Measurements from ENCODE around the gene CNGA4.

CNGA4 gene, protein sequence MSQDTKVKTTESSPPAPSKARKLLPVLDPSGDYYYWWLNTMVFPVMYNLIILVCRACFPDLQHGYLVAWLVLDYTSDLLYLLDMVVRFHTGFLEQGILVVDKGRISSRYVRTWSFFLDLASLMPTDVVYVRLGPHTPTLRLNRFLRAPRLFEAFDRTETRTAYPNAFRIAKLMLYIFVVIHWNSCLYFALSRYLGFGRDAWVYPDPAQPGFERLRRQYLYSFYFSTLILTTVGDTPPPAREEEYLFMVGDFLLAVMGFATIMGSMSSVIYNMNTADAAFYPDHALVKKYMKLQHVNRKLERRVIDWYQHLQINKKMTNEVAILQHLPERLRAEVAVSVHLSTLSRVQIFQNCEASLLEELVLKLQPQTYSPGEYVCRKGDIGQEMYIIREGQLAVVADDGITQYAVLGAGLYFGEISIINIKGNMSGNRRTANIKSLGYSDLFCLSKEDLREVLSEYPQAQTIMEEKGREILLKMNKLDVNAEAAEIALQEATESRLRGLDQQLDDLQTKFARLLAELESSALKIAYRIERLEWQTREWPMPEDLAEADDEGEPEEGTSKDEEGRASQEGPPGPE

DNA sequence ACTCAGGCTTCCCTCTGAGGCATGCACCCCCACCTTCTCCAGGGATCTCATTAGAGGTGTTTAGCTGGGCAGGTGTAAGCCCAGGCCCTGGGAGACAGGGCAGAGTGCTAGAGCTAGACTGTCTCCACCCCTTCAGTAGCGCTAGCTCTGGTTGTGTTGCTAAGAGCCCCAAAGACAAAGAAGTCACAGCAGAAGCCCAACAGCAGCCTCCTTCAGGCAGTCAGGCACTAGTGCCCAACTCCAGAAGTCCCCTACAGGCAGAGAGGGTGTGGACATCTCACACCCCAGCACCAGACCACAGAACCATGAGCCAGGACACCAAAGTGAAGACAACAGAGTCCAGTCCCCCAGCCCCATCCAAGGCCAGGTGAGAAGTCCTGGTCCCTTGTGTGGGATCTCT is at the start of gene CNGA4:
CNGA4 (plus strand) TSS at position 188 of the 400 bp plus-strand sequence; CDS start at position 306, 118 bp downstream.
- no peak for DNase-seq

DNA sequence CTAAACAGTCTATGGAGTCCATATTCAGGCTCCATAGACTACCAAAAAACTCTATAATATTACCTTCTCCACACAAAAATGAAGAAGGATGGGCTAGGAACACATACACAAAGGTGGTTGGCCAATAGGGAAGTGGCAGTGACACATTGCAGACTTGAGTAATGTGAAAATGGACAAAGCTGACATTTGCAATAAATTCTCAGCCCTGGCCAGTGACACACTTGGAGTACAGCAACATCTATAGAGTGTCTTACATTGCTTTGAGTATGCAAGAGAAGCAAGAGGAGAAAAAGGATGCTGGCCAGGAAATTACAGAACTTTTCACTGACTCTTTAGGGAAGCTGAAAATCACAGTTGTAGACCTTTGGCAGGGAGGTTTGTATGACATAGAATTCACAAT is 47.1 kb upstream of the CNGA4 start:
- DNase-seq: no peak

DNA sequence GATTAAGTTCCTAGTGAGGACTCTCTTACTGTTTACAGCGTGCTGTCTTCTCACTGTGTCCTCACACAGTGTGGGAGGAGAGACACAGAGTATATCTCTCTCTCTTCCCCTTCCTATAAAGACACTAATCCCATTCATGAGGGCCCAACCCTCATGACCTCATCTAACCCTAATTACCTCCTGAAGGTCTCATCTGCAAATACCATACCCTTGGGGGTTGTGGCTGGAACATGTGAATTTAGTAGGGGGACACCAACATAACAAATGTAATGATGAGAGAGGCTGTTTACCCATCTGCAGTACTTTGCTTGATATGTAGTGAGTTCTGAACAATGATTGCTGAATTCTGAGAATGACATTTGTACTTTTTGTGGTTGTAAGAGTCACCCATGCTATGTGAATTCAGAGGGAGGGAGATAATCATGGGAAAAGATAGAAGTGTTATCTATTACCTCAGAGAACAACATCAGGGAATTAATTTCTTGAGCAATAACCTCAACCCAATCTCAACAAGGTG is 44.8 kb upstream of the CNGA4 start:
- no peak for DNase-seq

DNA sequence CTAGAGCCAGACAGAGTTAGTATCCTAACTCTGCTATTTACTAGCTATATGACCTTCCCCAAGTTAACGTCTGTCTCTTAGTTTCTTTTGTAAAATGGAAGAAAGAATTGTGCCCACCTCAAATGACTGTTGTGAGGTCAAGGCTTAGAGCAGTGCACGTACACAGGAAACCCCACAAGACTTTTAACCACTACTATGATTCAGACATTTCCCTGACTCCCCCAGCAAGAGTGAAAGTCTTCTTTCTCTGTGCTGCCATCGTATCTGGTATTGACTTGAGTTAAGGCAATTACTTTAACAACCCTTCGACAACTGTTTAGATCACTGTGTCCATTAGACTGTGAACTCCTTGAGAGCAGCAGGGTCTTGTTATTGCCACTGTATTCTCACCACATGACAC is 42.5 kb upstream of the CNGA4 start:
- no peak for DNase-seq

DNA sequence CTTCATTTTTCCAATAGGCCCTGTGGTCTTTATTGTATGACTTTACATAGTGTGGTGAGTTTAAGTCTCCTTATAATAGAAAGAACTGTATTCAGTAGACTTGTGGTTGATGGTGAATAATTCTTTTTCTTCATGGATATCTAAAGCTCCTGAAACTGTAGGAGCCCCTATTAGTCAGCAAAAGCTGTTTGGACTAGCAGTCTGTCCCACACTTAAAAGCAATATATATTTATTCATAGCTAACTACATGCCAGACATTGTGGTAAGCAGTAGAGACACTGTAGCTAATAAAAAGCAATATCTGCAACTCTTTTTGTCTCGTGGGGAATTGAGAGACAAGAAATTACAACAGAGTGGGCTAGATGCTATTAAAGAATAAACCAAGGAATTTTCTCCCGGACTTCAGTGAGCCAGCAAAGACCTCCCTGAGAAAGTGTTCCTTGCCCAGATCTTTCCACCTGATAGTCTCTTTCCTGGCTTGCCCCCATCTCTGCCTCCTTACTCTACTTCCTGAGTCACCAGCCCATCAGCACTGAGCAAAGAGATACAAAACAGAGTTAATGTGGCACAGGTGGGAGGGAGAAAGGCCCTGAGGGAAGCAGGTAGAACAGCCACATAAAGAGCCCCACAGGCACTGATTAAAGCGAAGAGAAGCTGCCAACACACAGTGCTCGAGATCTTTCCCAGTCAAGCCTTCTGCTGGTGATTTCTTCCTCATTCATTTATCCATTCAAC is 41.3 kb upstream of the CNGA4 start:
- no peak for DNase-seq

DNA sequence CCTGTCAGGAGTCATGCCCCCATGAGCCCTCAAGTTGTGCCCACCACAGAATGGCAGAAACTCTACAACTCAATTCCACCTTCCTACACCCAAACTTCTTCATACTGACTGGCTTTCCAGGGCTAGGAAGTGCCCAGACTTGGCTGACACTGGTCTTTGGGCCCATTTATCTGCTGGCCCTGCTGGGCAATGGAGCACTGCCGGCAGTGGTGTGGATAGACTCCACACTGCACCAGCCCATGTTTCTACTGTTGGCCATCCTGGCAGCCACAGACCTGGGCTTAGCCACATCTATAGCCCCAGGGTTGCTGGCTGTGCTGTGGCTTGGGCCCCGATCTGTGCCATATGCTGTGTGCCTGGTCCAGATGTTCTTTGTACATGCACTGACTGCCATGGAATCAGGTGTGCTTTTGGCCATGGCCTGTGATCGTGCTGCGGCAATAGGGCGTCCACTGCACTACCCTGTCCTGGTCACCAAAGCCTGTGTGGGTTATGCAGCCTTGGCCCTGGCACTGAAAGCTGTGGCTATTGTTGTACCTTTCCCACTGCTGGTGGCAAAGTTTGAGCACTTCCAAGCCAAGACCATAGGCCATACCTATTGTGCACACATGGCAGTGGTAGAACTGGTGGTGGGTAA is 39.6 kb upstream of the CNGA4 start, which contains the start of gene OR52W1:
OR52W1 (plus strand) TSS at position 51 of the 637 bp plus-strand sequence; CDS start at position 51, 0 bp downstream.
- DNase-seq: no peak

DNA sequence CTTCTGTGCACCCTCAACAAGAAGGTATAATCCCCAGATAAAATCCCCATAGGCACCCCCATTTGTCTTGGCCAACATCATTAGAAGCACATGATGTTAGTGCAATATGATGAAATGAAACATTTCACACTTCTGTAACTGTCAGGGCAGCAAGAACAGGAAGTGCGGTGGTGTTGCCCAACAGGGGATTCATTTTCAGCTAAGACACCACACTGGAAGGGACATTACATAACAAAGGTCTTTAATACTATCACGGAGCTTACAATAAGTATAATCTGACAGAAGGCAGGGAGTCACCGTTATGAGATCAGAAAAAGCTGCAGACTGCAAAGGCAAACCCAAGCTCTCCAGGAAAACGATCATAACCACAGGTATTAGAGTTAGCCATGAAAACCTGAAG is 37.9 kb upstream of the CNGA4 start:
- no peak for DNase-seq

DNA sequence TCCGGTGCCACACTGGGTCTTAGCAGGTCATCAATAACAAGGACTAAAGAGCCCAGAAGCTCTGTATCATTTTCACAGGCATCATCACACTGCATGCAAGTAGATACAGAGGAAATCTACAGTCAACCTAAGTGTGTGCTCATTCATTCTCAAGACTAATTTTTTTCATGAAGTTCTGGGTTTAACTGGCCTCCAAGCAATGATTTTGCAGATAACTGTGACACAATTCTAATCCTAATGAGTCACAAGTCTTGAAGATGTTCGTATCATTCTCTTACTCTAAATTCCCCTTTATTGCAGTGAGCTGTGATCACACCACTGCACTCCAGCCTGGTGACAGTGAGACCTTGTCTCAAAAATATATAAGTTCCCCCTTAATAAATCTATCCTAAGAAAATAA is 37.4 kb upstream of the CNGA4 start:
- DNase-seq: no peak

DNA sequence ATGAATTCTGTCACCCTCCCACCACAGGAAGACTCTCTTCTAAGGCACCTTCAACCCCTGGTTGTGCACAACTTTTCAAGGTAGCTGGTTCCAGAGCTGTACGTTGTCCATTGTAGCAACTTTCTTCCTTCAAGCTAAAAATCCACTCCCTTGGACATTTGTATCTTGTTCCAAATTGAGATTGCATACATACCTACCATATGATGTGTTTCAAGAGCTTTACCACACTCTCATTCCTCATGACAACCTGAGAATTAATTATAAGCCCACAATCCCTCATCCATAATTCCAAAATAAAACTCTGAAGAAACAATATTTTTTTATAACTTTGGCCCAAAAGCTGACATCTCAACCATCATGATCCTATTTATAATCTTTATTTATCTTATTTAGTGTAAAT is 36.8 kb upstream of the CNGA4 start:
- DNase-seq: no peak

DNA sequence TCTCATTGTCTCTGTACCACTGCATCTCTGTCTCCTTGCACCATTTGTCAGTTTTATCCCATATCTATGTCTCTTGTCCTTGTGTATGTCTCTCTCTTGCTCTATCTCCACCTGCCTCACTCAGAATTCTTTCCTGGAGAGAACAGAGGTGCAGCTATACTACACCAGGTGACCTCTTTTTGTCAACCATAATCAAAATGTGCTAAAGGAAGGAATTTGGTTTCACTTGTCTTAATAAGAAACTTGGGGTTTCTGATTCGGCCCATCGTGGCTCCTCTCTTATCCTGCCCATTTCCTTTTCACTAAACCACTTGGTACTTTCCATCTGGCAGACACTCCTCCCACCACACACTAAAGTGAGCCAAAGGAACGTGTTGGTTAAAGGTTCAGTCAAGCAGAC is 35.6 kb upstream of the CNGA4 start:
- DNase-seq: no peak

DNA sequence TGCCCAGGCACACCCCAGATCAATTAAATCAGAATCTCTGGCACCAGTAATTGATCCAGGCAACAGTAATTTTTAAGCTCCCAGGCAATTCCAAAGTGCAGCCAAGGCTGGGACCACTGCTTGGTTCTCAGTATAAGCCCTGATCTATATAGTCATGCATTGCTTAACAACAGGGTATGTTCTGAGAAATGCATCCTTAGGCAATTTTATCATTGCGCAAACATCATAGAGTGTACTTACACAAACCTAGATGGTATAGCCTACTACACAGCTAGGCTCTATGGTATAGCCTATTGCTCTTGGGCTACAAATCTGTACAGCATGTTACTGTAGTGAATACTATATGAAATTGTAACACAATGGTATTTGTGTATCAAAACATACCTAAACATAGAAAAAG is 34.2 kb upstream of the CNGA4 start:
- no peak for DNase-seq

DNA sequence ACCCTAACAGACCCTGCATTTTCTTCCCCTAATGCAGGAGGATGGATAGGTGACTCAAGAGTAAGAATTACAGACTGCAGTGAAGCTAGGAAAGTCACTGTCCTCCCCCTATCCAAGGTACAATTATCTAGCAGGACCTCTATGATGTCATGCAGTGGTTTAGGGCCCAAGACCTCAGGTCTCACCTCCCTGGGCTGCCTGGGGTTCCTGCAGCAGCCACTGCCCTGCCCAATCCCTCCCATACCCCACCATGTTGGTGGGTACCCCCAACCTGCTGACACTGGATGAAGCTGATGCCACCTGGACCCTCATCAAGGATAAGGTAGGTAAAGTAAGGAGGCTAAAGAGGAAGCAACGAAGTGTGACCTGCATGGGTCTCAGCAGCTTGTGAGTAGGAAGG is 33.5 kb upstream of the CNGA4 start, which contains the start of gene C11orf42:
C11orf42 (plus strand) TSS at position 192 of the 400 bp plus-strand sequence; CDS start at position 251, 59 bp downstream.
- DNase-seq: no peak

DNA sequence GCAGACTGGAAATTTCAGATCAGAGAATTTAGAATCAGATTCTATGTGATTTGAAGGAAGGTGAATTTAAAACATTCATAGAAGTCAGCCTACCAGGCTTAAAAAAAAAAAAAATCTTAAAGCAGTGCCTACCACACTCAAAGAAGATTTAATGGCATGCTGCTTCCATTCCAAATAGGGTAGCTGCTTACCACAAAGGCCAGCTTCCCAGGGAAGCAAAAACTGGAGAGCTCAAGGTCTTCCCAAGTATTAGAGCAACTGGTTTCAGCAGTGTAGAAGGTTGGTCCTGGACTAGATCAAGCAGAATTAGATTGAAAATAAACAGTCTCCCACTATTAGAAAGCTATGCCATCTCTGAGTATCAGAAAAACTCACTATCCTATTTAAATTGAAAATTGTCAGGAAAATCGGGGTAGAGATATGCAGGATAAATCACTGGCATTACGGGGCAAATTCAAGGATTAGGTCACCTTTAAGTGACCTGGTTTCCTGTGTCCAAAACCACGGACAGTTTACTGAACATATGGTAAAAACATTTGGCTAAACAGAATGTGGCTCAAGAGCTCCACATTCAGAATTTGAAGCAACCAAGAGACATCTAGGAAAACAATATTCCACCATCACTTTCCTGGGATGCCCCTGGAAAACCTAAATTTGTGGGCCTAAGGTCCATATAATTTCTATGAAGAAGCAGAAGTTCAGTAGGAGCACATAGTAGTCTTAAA is 32.3 kb upstream of the CNGA4 start:
- no peak for DNase-seq

DNA sequence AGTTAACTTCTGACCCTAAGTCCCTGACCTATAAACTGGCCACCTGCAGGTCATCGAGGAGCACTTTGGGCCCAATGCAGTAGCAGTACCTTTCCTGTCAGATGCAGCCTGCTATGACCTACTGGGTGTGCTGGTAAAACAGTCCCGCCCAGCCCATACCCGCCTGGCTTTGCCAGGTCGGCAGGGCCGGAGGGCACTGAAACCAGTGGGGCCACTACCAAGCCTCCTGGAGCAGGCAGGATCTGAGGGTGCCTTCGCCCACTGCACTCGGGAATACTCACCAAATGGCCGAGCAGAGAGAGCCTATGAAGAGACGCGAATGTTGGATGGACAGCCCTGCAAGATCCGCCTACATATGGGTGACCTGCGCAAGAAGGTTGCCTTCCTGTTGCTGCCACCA is 29.1 kb upstream of the CNGA4 start:
- DNase-seq: no peak

DNA sequence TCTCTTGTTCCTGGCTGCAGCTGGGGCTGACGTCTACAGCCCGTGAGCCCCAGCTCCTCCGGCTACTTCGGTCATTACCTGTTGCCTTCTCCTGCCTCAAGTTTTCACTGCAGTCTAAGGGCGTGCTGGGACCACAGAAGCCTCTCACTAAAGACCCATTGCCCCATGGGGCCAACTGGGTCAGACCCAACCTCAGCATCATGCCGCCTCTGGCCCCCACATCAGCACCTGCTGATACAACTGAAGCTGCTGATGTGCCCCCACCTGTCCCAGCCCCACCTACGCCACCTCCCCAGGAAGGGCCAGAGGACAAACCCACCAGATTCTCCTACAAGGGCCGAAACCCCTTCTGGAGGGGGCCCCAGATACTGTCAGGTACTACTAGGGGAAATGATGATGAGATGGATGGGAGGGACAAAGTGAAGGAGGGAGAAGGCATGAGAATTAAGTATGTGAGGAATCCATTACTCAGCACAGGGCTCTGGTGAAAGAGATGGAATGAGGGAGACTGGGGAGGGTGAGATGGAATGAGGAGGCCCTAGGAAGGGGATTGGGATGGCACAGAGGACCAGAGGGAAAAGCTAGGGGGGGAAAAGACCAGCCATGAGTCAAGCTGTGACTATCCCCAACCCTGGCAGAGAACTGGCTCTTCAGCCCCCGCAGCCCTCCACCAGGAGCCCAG is 28.5 kb upstream of the CNGA4 start:
- DNase-seq: no peak

DNA sequence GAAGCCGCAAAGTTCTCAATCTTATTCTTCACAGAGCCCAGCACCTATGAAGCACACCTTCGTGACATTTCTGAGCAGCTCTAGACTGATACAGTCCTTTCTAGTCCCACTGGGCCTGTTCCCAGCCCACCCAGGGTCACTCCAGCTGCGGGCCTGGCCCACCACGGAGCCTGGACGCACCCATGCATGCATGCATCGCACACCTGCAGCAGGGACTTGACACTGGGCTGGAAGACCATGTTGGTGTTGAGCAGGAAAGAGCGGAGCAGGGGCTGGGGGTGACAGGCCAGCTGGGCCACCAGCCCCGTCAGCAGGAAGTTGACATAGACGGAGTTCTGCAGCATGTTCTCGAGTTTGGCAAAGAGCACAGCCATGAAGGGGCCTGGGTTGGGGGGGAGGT is 24.4 kb upstream of the CNGA4 start:
- DNase-seq: no peak

DNA sequence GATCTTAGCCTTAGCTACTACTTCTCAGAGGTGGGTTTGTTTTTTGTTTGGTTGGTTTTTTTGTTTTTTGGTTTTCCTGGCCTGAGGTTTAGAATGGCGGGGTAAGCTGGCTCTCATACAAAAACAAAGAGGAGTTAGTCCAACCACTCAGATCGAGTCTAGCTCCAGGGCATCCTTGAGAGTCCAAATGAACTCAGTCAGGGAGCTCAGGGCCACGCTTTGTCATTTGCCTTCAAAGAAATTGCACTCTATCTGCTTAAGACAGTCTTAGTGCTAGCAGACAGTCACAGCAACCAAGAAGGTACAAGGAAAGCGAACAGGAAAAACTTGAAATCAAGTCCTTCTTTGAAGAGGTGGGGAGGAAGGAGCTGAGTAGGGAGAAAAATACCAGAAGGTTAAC is 22.4 kb upstream of the CNGA4 start:
- DNase-seq: no peak

DNA sequence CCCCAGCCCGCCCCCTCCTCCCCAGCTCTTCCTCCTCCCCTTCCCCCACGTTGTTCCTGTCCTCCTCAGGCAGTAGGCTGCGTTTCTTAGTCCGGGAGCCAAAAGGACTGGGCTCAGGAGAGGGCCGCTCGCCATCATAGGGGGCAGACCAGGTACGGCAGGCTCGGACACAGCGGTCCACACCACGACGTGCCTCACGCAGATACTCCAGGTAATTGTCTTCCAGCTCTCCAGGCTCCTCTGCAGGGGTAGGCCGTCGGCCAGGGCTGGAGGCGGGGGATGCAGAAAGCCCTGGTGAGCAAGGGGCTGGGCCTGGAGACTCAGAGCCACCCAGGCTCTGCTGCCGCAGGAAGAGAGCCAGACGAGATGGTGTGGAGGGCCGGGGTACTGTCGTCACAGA is 21.2 kb upstream of the CNGA4 start:
- no peak for DNase-seq

DNA sequence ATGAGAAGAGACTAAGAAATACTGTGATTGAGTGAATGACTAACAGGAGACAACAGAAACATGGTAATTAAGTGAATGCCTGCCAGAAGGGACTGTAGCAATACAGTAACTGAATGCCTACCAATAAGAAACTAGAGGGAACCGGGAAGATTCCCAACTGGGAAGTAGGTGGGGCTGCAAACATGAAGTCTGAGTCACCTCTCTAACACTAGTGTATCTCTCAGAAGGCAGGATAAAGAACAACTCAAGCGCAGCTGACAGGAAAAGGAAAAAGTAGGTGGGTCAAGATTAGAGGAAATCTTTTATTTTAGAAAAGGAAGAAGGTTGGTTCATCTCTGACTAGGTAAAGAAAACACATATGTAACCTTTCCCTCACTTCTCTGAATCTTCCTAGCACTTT is 19.5 kb upstream of the CNGA4 start:
- DNase-seq: no peak

DNA sequence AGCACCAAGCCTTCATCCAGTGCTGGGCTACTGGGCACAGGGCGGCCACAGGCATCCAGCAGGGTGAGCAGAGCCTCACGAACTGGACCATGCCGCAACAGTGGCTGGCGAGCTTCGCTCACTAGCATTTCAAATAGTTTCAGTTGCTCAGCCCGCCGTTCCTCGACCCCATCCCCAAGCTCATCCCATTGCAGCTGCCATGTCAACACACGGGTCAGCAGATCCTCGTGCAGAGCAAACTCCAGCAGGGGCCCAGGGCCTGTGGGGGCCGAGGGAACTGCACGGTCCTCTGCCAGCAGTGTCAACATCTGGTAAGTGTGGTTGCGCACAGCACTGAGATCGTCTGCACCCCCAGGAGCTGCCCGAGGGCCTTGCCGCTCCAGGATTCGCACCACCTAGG is 15.0 kb upstream of the CNGA4 start:
- DNase-seq: no peak

DNA sequence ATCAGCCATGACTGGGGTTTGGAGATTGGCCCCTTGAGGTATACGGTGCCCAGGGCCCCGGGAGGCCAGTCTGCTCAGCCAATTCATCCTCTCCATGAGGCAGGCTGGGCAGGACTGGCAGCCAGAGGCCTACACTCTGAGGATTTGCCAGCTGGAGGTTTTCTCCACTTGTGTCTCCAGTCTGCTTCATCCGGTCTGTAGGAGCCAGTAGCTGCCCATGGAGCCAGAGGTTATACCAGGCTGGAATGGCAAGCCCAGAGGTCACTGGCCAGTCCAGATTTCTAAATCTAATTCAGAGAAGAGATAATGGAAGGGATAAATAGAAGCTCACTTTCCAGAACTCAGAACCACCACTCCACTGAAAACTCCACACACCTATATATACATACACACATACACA is 14.5 kb upstream of the CNGA4 start:
- no peak for DNase-seq

DNA sequence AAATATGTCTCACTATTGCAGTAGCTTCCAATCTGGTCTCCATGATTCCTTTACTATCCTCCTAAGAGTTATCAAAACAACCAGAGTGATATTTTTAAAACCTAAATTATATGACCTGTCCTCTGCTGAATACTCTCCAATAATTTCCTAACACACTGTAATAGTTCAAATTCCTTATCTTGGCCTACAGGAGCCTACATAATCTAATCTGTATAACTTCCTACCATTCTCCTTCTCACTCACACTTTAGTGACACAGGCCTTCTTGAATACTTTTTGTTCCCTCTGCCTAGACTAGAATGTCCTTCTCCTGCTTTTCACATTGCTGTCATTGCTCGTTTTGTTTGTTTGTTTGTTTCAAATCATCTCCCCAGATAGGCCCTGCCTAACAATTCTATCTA is 13.9 kb upstream of the CNGA4 start:
- DNase-seq: no peak

Data from midbrain (tissue), 1 donor.